Kidney (tissue), 14 donors: ENCODE results near the gene RHBDD3. TPM values are rescaled to one million over a fixed set of nuclear protein-coding genes. Genes with fewer than 3 reads are reported as not detected.

Experiments
- DNase-seq, 5 donors: peaks; one replicate each; pipeline ENCODE4 v3.0.0-alpha.2; 2013 to 2020
- FAIRE-seq: peaks from 2 replicates; lab custom pipeline; 2012; peaks lifted over from hg19 to GRCh38; lab: Jason Lieb, UNC
- H3K27ac ChIP-seq, 2 donors: one replicate each; pipeline ENCODE4 v1.7.0; 2013; ENCODE audit warnings: low read depth in 2 of 2, low read length in 2 of 2, inconsistent platforms in 1 of 2
- H3K27me3 ChIP-seq: one replicate; pipeline ENCODE4 v1.7.1; 2013; ENCODE audit warnings: low read length, inconsistent platforms; ENCODE audit not compliant: control insufficient read depth, insufficient read depth
- H3K36me3 ChIP-seq, 3 donors: one replicate each; pipeline versions ENCODE4 v1.7.0 to v1.7.1; 2013; ENCODE audit warnings: low read length in 3 of 3, control low read depth in 1 of 3, inconsistent platforms in 1 of 3; ENCODE audit not compliant: insufficient read depth in 3 of 3, control insufficient read depth in 2 of 3
- H3K4me1 ChIP-seq, 3 donors: one replicate each; pipeline versions ENCODE4 v1.7.0 to v1.7.1; 2013; ENCODE audit warnings: low read length in 3 of 3, inconsistent platforms in 1 of 3, low read depth in 1 of 3; ENCODE audit not compliant: control insufficient read depth in 2 of 3, insufficient read depth in 2 of 3
- H3K4me3 ChIP-seq, 3 donors: one replicate each; pipeline versions ENCODE4 v1.7.0 to v1.8.1; 2013; ENCODE audit warnings: low read length in 3 of 3, control low read depth in 1 of 3, inconsistent platforms in 1 of 3
- H3K9ac ChIP-seq, 3 donors: one replicate each; pipeline versions ENCODE4 v1.7.0 to v1.7.1; 2013; ENCODE audit warnings: low read length in 3 of 3, control low read depth in 1 of 3, inconsistent platforms in 1 of 3
- H3K9me3 ChIP-seq, 3 donors: one replicate each; pipeline versions ENCODE4 v1.7.0 to v1.7.1; 2013; ENCODE audit warnings: low read length in 3 of 3, control low read depth in 1 of 3, inconsistent platforms in 1 of 3; ENCODE audit not compliant: control insufficient read depth in 2 of 3, insufficient read depth in 1 of 3
- intact Hi-C: fragments of 100-400 bp; cut with DNase I; formaldehyde crosslinking; loops from one replicate; pipeline ENCODE4 v1.11.1; 2022
- polyA plus RNA-seq: library from polyadenylated mRNA; stranded (reverse); fragments of 350-450 nt; fragmentation: Illumina TruSeq; extraction: RNeasy Lipid Tissue Mini Kit (QIAGEN cat#74804); gene quantifications from one replicate; pipeline ENCODE4 v1.2.3, GENCODE V29; 2014; ENCODE audit warnings: low read depth, low replicate concordance; ENCODE audit not compliant: insufficient read depth
- total RNA-seq: library from RNA; stranded (reverse); fragmentation: NEBNext Ultra II Directional; extraction: Animal tissue kit (Norgen Biotek cat#: 25700); gene quantifications from one replicate; pipeline ENCODE4 v1.2.1, GENCODE V29; 2021
- TF ChIP-seq, protein P1 (sequence below): IDR thresholded peaks from 3 replicates; pipeline ENCODE4 v1.5.1; 2012; ENCODE audit warnings: mild to moderate bottlenecking, moderate library complexity, borderline replicate concordance; ENCODE audit not compliant: insufficient read depth; ENCODE audit errors: extremely low read depth
- donor health status: control.
- donor health status: control.
- donor health status: control.
- donor health status: control.
- donor health status: control.
- donor health status: DM: yes; HTN: yes; CAD: no.
- donor health status: Normal renal cell carcinoma (clear cell type).

The RHBDD3 gene
- total and polyA plus RNA-seq, 2 donors from 2014 or later, result 19.2 to 26.3 TPM

DNA sequence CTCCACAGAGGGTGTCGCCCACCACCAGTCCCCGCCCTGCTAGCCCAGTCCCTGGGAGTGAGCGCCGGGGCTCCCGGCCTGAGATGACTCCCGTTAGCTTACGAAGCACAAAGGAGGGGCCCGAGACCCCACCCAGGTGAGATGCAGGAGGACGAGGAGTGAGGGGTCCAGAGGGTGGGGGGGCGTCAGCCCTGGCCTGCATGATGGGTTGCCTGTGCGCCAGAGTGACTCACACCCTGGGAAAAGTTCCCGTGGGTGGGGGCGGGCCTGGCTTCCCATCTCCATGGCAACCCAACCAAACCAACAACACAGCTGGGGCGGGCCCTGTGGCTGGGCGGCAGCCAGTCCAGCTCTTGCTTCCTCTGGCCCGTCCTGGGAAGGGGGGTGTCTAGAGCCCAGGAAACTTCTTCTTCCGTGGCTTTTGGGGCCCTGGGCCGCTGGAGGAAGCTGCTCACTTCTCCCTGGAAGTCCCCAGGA, 43.1 kb upstream of the RHBDD3 start:
- Histone ChIP-seq H3K27me3 (peaks cover 16% of the 10 kb centered on the region), H3K9ac (no peak overlapping the region), H3K4me3 (no peak overlapping the region), H3K9me3 (no peaks in the 10 kb centered on the region), H3K27ac (peak overlapping the region; percentile 55 to 60), H3K4me1 (peaks cover 0 to 45% (median 10%) of the 10 kb centered on the region in 3 donors), H3K36me3 (no peaks in the 10 kb centered on the region)
- TF ChIP-seq, protein P1, sequence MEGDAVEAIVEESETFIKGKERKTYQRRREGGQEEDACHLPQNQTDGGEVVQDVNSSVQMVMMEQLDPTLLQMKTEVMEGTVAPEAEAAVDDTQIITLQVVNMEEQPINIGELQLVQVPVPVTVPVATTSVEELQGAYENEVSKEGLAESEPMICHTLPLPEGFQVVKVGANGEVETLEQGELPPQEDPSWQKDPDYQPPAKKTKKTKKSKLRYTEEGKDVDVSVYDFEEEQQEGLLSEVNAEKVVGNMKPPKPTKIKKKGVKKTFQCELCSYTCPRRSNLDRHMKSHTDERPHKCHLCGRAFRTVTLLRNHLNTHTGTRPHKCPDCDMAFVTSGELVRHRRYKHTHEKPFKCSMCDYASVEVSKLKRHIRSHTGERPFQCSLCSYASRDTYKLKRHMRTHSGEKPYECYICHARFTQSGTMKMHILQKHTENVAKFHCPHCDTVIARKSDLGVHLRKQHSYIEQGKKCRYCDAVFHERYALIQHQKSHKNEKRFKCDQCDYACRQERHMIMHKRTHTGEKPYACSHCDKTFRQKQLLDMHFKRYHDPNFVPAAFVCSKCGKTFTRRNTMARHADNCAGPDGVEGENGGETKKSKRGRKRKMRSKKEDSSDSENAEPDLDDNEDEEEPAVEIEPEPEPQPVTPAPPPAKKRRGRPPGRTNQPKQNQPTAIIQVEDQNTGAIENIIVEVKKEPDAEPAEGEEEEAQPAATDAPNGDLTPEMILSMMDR, result no peak
- no peak for FAIRE-seq
- intact Hi-C loops, result no loop called here
- peak; percentile 93 to 98 (median 94) for DNase-seq

DNA sequence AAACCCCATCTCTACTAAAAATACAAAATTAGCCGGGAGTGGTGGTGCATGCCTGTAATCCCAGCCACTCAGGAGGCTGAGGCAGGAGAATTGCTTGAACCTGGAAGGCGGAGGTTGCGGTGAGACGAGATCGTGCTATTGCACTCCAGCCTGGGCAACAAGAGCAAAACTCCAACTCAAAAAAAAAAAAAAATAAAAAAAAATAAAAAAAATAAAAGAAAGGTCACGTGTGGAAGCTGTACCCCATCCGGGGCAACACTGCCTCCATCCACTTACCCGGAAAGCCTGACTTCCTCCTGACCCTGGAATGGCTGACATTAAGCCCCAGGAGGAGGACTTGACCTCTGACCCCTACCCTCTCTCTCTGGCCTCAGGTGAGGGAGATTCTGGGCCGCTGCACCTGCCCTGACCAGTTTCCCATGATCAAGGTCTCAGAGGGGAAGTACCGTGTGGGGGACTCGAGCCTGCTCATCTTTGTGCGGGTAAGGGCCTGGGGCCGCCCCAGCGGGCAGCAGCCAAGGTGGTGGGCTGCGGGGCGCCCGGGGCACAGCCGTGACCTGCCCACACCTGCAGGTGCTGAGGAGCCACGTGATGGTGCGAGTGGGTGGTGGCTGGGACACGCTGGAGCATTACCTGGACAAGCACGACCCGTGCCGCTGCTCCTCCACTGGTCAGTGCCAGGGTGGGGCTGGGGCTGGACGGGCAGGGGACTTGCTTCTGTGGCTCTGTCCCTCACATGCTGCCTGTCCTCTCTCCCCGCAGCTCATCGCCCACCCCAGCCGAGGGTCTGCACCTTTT, 42.5 kb upstream of the RHBDD3 start:
- Histone ChIP-seq H3K9me3 (no peaks in the 10 kb centered on the region), H3K4me3 (no peak overlapping the region), H3K27ac (peak overlapping the region; percentile 55 to 60), H3K4me1 (peaks cover 0 to 46% (median 11%) of the 10 kb centered on the region in 3 donors), H3K36me3 (no peaks in the 10 kb centered on the region), H3K27me3 (peaks cover 16% of the 10 kb centered on the region), H3K9ac (no peak overlapping the region)
- TF ChIP-seq, protein P1, result no peak
- no peak for FAIRE-seq
- intact Hi-C loops, result no loop called here
- DNase-seq, result peak in 2 of 5 donors; percentile 74 to 92

DNA sequence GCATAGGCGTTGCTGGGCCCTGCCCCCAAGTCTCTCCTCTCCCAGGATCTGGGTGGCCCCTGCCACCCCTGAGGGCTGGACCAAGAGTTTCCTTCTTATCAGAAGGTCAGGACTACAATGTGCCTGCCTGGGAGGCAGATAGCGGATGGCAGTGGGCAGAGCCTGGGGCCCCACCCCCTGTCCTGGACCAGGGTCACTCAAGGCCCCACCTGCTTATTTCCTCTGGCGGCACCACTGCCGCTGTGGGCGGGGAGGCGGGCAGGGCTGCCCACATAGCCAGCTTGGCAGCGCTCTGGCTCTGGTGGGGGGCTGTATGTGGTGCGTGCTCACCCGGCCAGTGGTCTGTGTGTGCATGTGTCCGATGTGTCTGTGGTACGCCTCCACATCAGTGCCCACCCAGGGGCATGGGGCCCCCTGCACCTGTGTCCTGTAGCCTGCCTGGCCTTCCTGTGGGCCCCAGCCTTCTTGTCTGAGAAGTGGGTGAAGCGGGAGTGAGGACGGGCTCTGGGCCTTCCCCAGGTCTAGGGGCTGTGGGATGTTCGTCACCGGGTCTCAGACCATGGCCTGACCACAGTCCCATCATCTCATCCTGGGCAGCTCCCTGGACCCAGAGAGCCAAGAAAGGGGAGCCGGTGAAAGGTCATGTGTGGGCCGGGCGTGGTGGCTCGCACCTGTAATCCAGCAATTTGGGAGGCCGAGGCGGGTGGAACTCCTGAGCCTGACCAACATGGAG, 41.7 kb upstream of the RHBDD3 start:
- intact Hi-C loops, result no loop called here
- no peaks in the 10 kb centered on the region for H3K9me3 ChIP-seq
- peak overlapping the region in 1 of 3 donors; percentile 37 for H3K4me3 ChIP-seq
- DNase-seq (peak in 1 of 5 donors; percentile 83), FAIRE-seq (no peak)
- no peak overlapping the region for H3K27ac ChIP-seq
- no peak overlapping the region for H3K9ac ChIP-seq
- no peaks in the 10 kb centered on the region for H3K36me3 ChIP-seq
- H3K4me1 ChIP-seq, result peaks cover 0 to 43% (median 11%) of the 10 kb centered on the region in 3 donors
- H3K27me3 ChIP-seq, result peaks cover 14% of the 10 kb centered on the region
- TF ChIP-seq, protein P1, result no peak
